AG04450 (cell line): ENCODE results near the gene CPA5. TPM values are rescaled to one million over a fixed set of nuclear protein-coding genes. Genes with fewer than 3 reads are reported as not detected.

Experiments
- CTCF ChIA-PET: fragments of 300-600, 350-600 bp; formaldehyde crosslinking; extraction: SDS; loops from one replicate; lab custom pipeline; 2022; ENCODE audit warnings: antibody characterized with exemption, inconsistent platforms; lab: Charles Lee
- POLR2A ChIA-PET: fragments of 350-600 bp; formaldehyde crosslinking; extraction: SDS; loops from one replicate; lab custom pipeline; 2021; ENCODE audit warnings: antibody characterized with exemption, inconsistent platforms; lab: Yijun Ruan, JAX
- DNase-seq: peaks from one replicate; pipeline ENCODE4 v3.0.0-alpha.2; 2011; ENCODE audit warnings: low read depth, low spot score
- H3K27ac ChIP-seq: one replicate; pipeline ENCODE4 v1.5.1; 2012; ENCODE audit warnings: low read depth, low read length, control low read depth
- H3K27me3 ChIP-seq: one replicate; pipeline ENCODE4 v1.6.0; 2012; ENCODE audit warnings: low read length; ENCODE audit not compliant: control insufficient read depth, insufficient read depth
- H3K4me3 ChIP-seq: 2 replicates; pipeline ENCODE4 v1.5.1; 2011; ENCODE audit warnings: mild to moderate bottlenecking, low read depth, low read length, control low read depth
- H3K9me3 ChIP-seq: 2 replicates; pipeline ENCODE4 v1.5.1; 2012; ENCODE audit warnings: low read length; ENCODE audit not compliant: control insufficient read depth, insufficient read depth
- polyA plus RNA-seq: library from polyadenylated mRNA; depleted of rRNA; stranded (reverse); fragments of >200 nt; gene quantifications from 2 replicates; pipeline ENCODE4 v1.2.3, GENCODE V29; 2011
- TF ChIP-seq, protein P1 (sequence below): IDR thresholded peaks from 2 replicates; pipeline ENCODE4 v1.5.1; 2011; ENCODE audit warnings: low read depth, low read length, control low read depth, inconsistent platforms

The CPA5 gene
- polyA plus RNA-seq, 1 experiment = 0.14 TPM

DNA sequence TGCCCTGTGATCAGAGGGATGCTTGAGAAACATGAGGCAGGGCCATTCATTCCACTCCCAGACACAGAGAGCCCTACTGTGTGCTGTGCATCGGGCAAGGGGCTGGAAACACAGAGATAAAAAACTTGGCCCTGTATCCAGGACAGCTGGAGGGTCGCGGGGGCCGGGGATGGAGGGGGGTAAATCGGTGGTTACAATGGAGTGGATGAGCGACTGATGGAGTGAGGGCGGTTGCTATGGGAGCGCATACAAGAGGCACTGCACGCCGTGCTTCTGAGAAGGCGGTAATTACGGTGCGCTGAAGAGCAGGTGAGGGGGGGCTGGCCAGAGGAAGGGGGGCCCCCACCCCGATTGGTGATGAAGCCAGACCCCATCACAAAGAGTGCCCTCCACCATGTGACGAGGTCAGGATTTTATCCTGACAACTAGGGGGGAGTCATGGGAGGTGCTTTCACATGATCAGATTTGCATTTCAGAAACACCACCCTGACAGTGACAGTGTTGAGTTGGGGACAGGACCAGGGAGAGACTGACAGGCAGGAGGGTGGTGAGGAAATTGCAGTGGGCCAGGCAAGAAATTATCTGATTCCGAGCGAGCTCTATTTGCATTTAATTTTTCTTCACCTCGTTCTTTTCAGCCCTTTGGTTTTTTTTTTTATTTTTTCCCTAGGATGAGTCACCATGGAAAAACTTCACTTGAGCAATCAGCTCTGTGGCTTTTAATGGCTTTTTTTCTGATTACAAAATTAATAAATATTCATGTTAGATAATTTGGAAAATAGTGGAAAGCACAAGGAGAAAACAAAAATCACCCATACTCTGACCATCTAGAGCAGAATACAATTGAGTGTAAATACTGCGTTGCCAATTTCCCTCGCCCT, 7.8 kb downstream of the CPA5 start:
- TF ChIP-seq, protein P1, sequence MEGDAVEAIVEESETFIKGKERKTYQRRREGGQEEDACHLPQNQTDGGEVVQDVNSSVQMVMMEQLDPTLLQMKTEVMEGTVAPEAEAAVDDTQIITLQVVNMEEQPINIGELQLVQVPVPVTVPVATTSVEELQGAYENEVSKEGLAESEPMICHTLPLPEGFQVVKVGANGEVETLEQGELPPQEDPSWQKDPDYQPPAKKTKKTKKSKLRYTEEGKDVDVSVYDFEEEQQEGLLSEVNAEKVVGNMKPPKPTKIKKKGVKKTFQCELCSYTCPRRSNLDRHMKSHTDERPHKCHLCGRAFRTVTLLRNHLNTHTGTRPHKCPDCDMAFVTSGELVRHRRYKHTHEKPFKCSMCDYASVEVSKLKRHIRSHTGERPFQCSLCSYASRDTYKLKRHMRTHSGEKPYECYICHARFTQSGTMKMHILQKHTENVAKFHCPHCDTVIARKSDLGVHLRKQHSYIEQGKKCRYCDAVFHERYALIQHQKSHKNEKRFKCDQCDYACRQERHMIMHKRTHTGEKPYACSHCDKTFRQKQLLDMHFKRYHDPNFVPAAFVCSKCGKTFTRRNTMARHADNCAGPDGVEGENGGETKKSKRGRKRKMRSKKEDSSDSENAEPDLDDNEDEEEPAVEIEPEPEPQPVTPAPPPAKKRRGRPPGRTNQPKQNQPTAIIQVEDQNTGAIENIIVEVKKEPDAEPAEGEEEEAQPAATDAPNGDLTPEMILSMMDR = no peak
- H3K4me3 ChIP-seq = peak overlapping the region; percentile 41
- H3K9me3 ChIP-seq = no peaks in the 10 kb centered on the region; the same call in 1 of the 2 replicates
- CTCF ChIA-PET = interaction anchor here (0.7 kb wide), 1 partner anchor 109 kb away, joined by 4 read pairs; no protein-coding TSS in a partner anchor
- DNase-seq = no peak
- peak overlapping the region; percentile 65 for H3K27ac ChIP-seq
- POLR2A ChIA-PET = interaction anchor here (0.7 to 1.4 kb wide), 3 partner anchors 11 to 147 kb away, joined by 3 to 5 read pairs (median 3); partner anchors contain the start of gene TMEM209
- no peaks in the 10 kb centered on the region for H3K27me3 ChIP-seq

DNA sequence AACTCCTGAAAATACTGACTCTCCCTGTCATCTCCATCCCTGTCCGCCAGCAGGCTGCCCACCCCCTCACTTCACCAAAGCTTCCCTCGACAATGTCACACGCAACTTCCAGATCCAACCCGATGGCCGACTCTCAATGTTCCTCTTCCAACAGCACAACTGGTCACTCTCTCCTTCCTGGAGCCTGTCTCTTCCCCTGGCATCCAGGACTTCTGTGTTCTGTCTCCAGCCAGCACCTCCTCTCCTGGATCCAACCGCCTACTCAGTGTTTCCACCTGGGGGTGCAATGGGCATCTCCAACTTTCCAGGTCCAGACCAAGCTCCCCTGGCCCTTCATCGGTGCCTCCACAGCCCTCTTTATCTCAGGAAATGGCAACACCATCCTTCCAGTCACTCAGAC, 8.6 kb downstream of the CPA5 start:
- peak overlapping the region; percentile 65 for H3K27ac ChIP-seq
- H3K9me3 ChIP-seq = no peaks in the 10 kb centered on the region
- CTCF ChIA-PET = no interaction called here
- POLR2A ChIA-PET = interaction anchor here (1.0 to 1.4 kb wide), 2 partner anchors 10 to 19 kb away, joined by 3 to 5 read pairs; no protein-coding TSS in a partner anchor
- TF ChIP-seq, protein P1 = no peak
- H3K27me3 ChIP-seq = no peaks in the 10 kb centered on the region
- no peak overlapping the region for H3K4me3 ChIP-seq
- no peak for DNase-seq

DNA sequence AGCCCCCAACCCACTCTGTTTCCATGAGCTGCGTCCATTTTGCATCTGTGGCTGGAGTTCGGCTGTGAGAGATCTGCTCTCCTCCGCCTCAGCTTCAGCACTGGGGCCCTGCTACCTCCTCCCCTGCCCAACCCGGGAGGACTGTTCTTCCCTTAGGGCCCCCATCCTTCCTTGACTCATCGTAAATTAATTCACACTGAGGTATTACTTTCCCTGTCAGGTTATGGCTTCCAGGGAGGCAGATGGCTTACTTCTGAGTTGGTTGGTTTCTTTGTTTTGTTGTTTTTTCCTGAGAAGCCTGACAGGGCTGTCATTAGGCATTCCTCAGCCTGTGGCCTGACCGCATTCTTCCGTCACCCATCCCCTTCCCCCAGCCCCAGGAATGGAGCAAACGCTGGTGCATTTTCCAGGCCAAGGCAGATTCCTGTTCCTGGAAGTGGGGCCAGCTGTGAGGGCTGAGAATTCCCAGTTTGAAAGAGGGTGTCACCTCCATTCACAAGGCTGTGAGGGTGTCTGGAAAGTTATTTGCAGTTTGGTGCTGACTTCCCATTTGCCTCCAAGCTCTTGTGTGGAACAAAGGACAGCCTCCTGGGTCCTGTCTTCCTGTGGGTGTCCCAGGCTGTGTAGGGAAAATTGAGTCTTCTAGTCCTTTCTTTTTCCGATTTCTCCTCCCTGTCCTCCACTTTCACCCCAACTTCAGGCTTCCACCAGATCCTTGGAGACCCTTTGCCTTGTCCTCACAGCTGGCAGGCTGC, 11.7 kb downstream of the CPA5 start:
- POLR2A ChIA-PET = interaction anchor here (0.6 to 1.4 kb wide), 6 partner anchors 9 to 94 kb away, joined by 3 to 6 read pairs (median 3); partner anchors contain the start of genes CEP41 and CPA4
- TF ChIP-seq, protein P1 = no peak
- H3K9me3 ChIP-seq = peaks cover 18% of the 10 kb centered on the region
- CTCF ChIA-PET = interaction anchor here (1.0 to 1.2 kb wide), 2 partner anchors 36 to 284 kb away, joined by 3 to 4 read pairs; no protein-coding TSS in a partner anchor
- DNase-seq = peak; percentile 95
- peak overlapping the region; percentile 18; the same call in 1 of the 2 replicates for H3K4me3 ChIP-seq
- peak overlapping the region; percentile 100 for H3K27ac ChIP-seq
- no peaks in the 10 kb centered on the region for H3K27me3 ChIP-seq

DNA sequence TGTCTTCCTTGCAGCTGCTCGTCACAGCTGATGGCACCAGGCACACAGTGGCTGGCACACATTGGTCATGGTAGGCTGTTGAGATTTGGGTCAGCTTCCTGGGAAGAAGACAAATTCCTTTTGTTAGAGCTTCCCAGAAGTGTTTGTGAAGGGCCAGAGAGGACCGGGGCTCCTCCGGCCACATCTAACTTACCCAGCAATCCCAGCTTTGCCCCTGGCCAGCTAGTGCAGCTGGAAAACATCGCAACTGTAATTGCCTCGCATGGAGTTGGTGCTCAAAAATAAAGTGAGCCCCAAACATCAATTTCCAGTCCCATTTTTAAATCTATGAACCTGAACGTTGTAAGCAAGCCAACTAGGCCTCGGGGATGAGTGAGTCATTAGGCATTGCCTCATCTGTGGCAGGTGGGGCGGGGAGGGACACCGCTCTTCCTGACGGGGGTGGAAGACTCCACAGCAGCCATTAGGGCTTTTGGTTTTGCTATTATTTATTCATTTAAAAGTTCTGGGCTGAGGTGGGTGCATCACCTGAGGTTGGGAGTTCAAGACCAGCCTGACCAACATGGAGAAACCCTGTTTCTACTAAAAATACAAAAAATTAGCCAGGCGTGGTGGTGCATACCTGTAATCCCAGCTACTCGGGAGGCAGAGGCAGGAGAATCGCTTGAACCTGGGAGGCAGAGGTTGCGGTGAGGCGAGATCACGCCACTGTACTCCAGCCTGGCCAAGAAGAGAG, 12.4 kb downstream of the CPA5 start:
- Histone ChIP-seq H3K4me3 (no peak overlapping the region), H3K27ac (peak overlapping the region; percentile 100), H3K27me3 (no peaks in the 10 kb centered on the region), H3K9me3 (peaks cover 24% of the 10 kb centered on the region)
- peak; percentile 79 for DNase-seq
- TF ChIP-seq, protein P1 = no peak
- ChIA-PET POLR2A (interaction anchor here (0.6 to 1.4 kb wide), 4 partner anchors 61 to 152 kb away, joined by 3 to 5 read pairs (median 3); partner anchors contain the start of gene CPA4), CTCF (interaction anchor here (1.2 kb wide), 1 partner anchor 285 kb away, joined by 4 read pairs; no protein-coding TSS in a partner anchor)
